HEK293 (cell line): ENCODE measurements around the gene CENPX.

Source experiments
- GFI1B ChIP-seq: fragments of 450-650 bp; formaldehyde crosslinking; IDR thresholded peaks from 2 replicates; pipeline ENCODE4 v1.5.1; 2016; ENCODE audit warnings: missing biosample characterization, missing genetic modification characterization
- HOXC10 ChIP-seq: sonication (generic); formaldehyde crosslinking; IDR thresholded peaks from 2 replicates; pipeline ENCODE4 v1.8.1; 2023; ENCODE audit warnings: mild to moderate bottlenecking, missing genetic modification reagents
- KLF10 ChIP-seq: fragments of 450-650 bp; IDR thresholded peaks from 2 replicates; pipeline ENCODE4 v1.5.1; 2018; ENCODE audit warnings: missing biosample characterization, mild to moderate bottlenecking, missing genetic modification characterization
- KLF16 ChIP-seq: fragments of 450-650 bp; formaldehyde crosslinking; IDR thresholded peaks from 2 replicates; pipeline ENCODE4 v1.5.1; 2017; ENCODE audit warnings: missing biosample characterization, missing genetic modification characterization
- KLF9 ChIP-seq: fragments of 450-650 bp; formaldehyde crosslinking; IDR thresholded peaks from 2 replicates; pipeline ENCODE4 v1.5.1; 2016; ENCODE audit warnings: missing biosample characterization, missing genetic modification characterization, low read depth
- OSR2 ChIP-seq: fragments of 450-650 bp; formaldehyde crosslinking; IDR thresholded peaks from 2 replicates; pipeline ENCODE4 v1.5.1; 2016; ENCODE audit warnings: missing biosample characterization, missing genetic modification characterization
- PRDM6 ChIP-seq: fragments of 450-650 bp; formaldehyde crosslinking; IDR thresholded peaks from 2 replicates; pipeline ENCODE4 v1.5.1; 2017; ENCODE audit warnings: missing biosample characterization, missing genetic modification characterization
- REST ChIP-seq: fragments of 450-650 bp; formaldehyde crosslinking; IDR thresholded peaks from 2 replicates; pipeline ENCODE4 v1.5.1; 2016; ENCODE audit warnings: missing biosample characterization, missing genetic modification characterization
- SALL2 ChIP-seq: fragments of 450-650 bp; formaldehyde crosslinking; IDR thresholded peaks from 2 replicates; pipeline ENCODE4 v1.5.0; 2017; ENCODE audit warnings: missing biosample characterization, mild to moderate bottlenecking, missing genetic modification characterization, borderline replicate concordance
- ZFHX2 ChIP-seq: fragments of 450-650 bp; formaldehyde crosslinking; conservative IDR thresholded peaks from 2 replicates; pipeline ENCODE4 v1.5.1; 2016; ENCODE audit warnings: missing biosample characterization, missing genetic modification characterization
- ZFP3 ChIP-seq: fragments of 450-650 bp; formaldehyde crosslinking; IDR thresholded peaks from 2 replicates; pipeline ENCODE4 v1.5.1; 2016; ENCODE audit warnings: low read depth, missing biosample characterization, missing genetic modification characterization
- ZFP37 ChIP-seq: fragments of 450-650 bp; formaldehyde crosslinking; IDR thresholded peaks from 2 replicates; pipeline ENCODE4 v1.5.1; 2016; ENCODE audit warnings: missing biosample characterization, missing genetic modification characterization
- ZNF10 ChIP-seq: fragments of 450-650 bp; formaldehyde crosslinking; IDR thresholded peaks from 2 replicates; pipeline ENCODE4 v1.5.1; 2017; ENCODE audit warnings: missing biosample characterization, missing genetic modification characterization
- ZNF132 ChIP-seq: fragments of 450-650 bp; formaldehyde crosslinking; IDR thresholded peaks from 2 replicates; pipeline ENCODE4 v1.5.1; 2017; ENCODE audit warnings: missing biosample characterization, missing genetic modification characterization, borderline replicate concordance
- ZNF19 ChIP-seq: fragments of 450-650 bp; formaldehyde crosslinking; IDR thresholded peaks from 2 replicates; pipeline ENCODE4; 2016; ENCODE audit warnings: missing biosample characterization, missing genetic modification characterization, low read depth
- ZNF274 ChIP-seq, 2 experiments: fragments of 200-500 bp in 1 of 2; fragments of 450-650 bp in 1 of 2; sonication (Bioruptor generic) in 1 of 2; formaldehyde crosslinking in 1 of 2; IDR thresholded peaks; 2 replicates each; pipeline versions ENCODE4 v1.5.1 to v1.6.1; 2014 to 2016; ENCODE audit warnings: borderline replicate concordance in 1 of 2, inconsistent platforms in 1 of 2, low read length in 1 of 2, missing biosample characterization in 1 of 2, missing genetic modification characterization in 1 of 2
- ZNF404 ChIP-seq: fragments of 450-650 bp; formaldehyde crosslinking; IDR thresholded peaks from 2 replicates; pipeline ENCODE4 v1.5.1; 2017; ENCODE audit warnings: missing biosample characterization, missing genetic modification characterization
- ZNF426 ChIP-seq: fragments of 450-650 bp; formaldehyde crosslinking; IDR thresholded peaks from 2 replicates; pipeline ENCODE4 v1.5.1; 2017; ENCODE audit warnings: missing biosample characterization, missing genetic modification characterization, mild to moderate bottlenecking, inconsistent platforms, moderate library complexity
- ZNF549 ChIP-seq: fragments of 450-650 bp; IDR thresholded peaks from 2 replicates; pipeline ENCODE4 v1.5.1; 2018; ENCODE audit warnings: missing biosample characterization, missing genetic modification characterization, mild to moderate bottlenecking, inconsistent platforms, moderate library complexity
- ZNF561 ChIP-seq: fragments of 450-650 bp; IDR thresholded peaks from 2 replicates; pipeline ENCODE4 v1.5.1; 2018; ENCODE audit warnings: missing biosample characterization, missing genetic modification characterization, borderline replicate concordance
- ZNF792 ChIP-seq: fragments of 450-650 bp; formaldehyde crosslinking; IDR thresholded peaks from 2 replicates; pipeline ENCODE4 v1.5.1; 2016; ENCODE audit warnings: missing biosample characterization, missing genetic modification characterization
- ZSCAN18 ChIP-seq: fragments of 450-650 bp; formaldehyde crosslinking; IDR thresholded peaks from 2 replicates; pipeline ENCODE4 v1.5.1; 2016; ENCODE audit warnings: missing biosample characterization, missing genetic modification characterization
- ZSCAN23 ChIP-seq: fragments of 450-650 bp; formaldehyde crosslinking; IDR thresholded peaks from 2 replicates; pipeline ENCODE4 v1.5.1; 2016; ENCODE audit warnings: missing biosample characterization, missing genetic modification characterization
- ZXDB ChIP-seq: fragments of 450-650 bp; formaldehyde crosslinking; IDR thresholded peaks from 2 replicates; pipeline ENCODE4 v1.5.1; 2016; ENCODE audit warnings: missing biosample characterization, missing genetic modification characterization
- TF ChIP-seq, protein P1 (sequence below): fragments of 450-650 bp; formaldehyde crosslinking; IDR thresholded peaks from 2 replicates; pipeline ENCODE4 v1.5.1; 2016; ENCODE audit warnings: missing biosample characterization, missing genetic modification characterization
- TF ChIP-seq, protein P2 (sequence below): fragments of 450-650 bp; formaldehyde crosslinking; IDR thresholded peaks from 2 replicates; pipeline ENCODE4 v1.5.1; 2016; ENCODE audit warnings: missing biosample characterization, missing genetic modification characterization
- TF ChIP-seq, protein P3 (sequence below): fragments of 450-650 bp; formaldehyde crosslinking; IDR thresholded peaks from 2 replicates; pipeline ENCODE4 v1.5.1; 2016; ENCODE audit warnings: missing biosample characterization, missing genetic modification characterization
- TF ChIP-seq, protein P4 (sequence below): fragments of 450-650 bp; formaldehyde crosslinking; optimal IDR thresholded peaks from 2 replicates; pipeline ENCODE3; 2016; ENCODE audit warnings: missing biosample characterization, mild to moderate bottlenecking, missing genetic modification characterization

The CENPX gene

GRCh38 chr17:82022310-82022980 lies at the start of gene CENPX (continued):
- TF ChIP-seq ZSCAN18 (tag by site-specific recombination), result no peak
- TF ChIP-seq, protein P1, sequence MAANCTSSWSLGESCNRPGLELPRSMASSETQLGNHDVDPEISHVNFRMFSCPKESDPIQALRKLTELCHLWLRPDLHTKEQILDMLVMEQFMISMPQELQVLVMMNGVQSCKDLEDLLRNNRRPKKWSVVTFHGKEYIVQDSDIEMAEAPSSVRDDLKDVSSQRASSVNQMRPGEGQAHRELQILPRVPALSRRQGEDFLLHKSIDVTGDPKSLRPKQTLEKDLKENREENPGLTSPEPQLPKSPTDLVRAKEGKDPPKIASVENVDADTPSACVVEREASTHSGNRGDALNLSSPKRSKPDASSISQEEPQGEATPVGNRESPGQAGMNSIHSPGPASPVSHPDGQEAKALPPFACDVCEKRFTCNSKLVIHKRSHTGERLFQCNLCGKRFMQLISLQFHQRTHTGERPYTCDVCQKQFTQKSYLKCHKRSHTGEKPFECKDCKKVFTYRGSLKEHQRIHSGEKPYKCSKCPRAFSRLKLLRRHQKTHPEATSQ, result peak; percentile 36; the same call in 1 of the 2 replicates
- TF ChIP-seq ZSCAN23 (tag by site-specific recombination), result no peak
- TF ChIP-seq KLF10 (tag by site-specific recombination), result no peak
- no peak for TF ChIP-seq GFI1B (tag by site-specific recombination)
- no peak for TF ChIP-seq HOXC10 (CRISPR knock-in tag)
- TF ChIP-seq KLF16 (tag by site-specific recombination), result peak; percentile 90; the same call in 1 of the 2 replicates
- TF ChIP-seq ZNF549, result no peak
- TF ChIP-seq ZNF426, result no peak
- TF ChIP-seq ZNF10 (tag by site-specific recombination), result peak; percentile 41; the same call in 1 of the 2 replicates
- peak; percentile 60 for TF ChIP-seq ZFHX2
- no peak for TF ChIP-seq ZNF274 (IDR thresholded peaks at IDR 0.05; ENCODE audit: low read length)
- TF ChIP-seq ZNF274 (tag by site-specific recombination; IDR thresholded peaks at IDR 0.05; ENCODE audit: borderline replicate concordance), result no peak
- peak; percentile 87 for TF ChIP-seq OSR2
- TF ChIP-seq ZNF19 (tag by site-specific recombination), result no peak
- no peak for TF ChIP-seq SALL2 (tag by site-specific recombination)
- TF ChIP-seq KLF9 (tag by site-specific recombination), result peak; percentile 91
- no peak for TF ChIP-seq PRDM6 (tag by site-specific recombination)
- TF ChIP-seq REST, result no peak; the same call in 1 of the 2 replicates
- TF ChIP-seq ZXDB, result peak; percentile 76
- TF ChIP-seq ZNF132 (tag by site-specific recombination), result no peak
- TF ChIP-seq ZFP37 (tag by site-specific recombination), result 0 out of 2 replicates have a peak, but pooled peaks have one; percentile 19
- TF ChIP-seq ZNF561 (tag by site-specific recombination), result no peak
- TF ChIP-seq, protein P2, sequence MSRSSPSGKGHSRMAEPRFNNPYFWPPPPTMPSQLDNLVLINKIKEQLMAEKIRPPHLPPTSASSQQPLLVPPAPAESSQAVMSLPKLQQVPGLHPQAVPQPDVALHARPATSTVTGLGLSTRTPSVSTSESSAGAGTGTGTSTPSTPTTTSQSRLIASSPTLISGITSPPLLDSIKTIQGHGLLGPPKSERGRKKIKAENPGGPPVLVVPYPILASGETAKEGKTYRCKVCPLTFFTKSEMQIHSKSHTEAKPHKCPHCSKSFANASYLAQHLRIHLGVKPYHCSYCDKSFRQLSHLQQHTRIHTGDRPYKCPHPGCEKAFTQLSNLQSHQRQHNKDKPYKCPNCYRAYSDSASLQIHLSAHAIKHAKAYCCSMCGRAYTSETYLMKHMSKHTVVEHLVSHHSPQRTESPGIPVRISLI (tag by site-specific recombination), result no peak
- TF ChIP-seq, protein P3, sequence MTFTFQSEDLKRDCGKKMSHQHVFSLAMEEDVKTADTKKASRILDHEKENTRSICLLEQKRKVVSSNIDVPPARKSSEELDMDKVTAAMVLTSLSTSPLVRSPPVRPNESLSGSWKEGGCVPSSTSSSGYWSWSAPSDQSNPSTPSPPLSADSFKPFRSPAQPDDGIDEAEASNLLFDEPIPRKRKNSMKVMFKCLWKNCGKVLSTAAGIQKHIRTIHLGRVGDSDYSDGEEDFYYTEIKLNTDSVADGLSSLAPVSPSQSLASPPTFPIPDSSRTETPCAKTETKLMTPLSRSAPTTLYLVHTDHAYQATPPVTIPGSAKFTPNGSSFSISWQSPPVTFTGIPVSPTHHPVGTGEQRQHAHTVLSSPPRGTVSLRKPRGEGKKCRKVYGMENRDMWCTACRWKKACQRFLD (tag by site-specific recombination), result 0 out of 2 replicates have a peak, but pooled peaks have one; percentile 44
- no peak for TF ChIP-seq ZNF404 (tag by site-specific recombination)
- TF ChIP-seq ZNF792 (tag by site-specific recombination), result 0 out of 2 replicates have a peak, but pooled peaks have one; percentile 28
- TF ChIP-seq, protein P4, sequence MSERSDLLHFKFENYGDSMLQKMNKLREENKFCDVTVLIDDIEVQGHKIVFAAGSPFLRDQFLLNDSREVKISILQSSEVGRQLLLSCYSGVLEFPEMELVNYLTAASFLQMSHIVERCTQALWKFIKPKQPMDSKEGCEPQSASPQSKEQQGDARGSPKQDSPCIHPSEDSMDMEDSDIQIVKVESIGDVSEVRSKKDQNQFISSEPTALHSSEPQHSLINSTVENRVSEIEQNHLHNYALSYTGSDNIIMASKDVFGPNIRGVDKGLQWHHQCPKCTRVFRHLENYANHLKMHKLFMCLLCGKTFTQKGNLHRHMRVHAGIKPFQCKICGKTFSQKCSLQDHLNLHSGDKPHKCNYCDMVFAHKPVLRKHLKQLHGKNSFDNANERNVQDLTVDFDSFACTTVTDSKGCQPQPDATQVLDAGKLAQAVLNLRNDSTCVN (tag by site-specific recombination), result peak; percentile 93
- TF ChIP-seq ZFP3 (tag by site-specific recombination), result no peak
